Caco-2 (cell line): ENCODE measurements around the gene NECTIN1. TPM values are rescaled to one million over a fixed set of nuclear protein-coding genes. Genes with fewer than 3 reads are reported as not detected.

Experiments
- BruUV-seq: library from RNA; stranded (reverse); fragments of 400-500 nt; replicated peaks from 2 replicates; lab custom pipeline; 2021; lab: Mats Ljungman, UMichigan
- CTCF ChIA-PET: fragments of 300-600 bp; sonication (Branson Sonifier 250); formaldehyde crosslinking; loops from one replicate; lab custom pipeline; 2022; ENCODE audit warnings: antibody characterized with exemption; lab: Charles Lee
- POLR2A ChIA-PET: fragments of 300-600 bp; sonication (Branson Sonifier 250); formaldehyde crosslinking; loops from one replicate; lab custom pipeline; 2022; ENCODE audit warnings: antibody characterized with exemption; lab: Charles Lee
- DNase-seq, 2 experiments: peaks; one replicate each; pipeline versions ENCODE4 v3.0.0 to v3.0.0-alpha.2; 2020 to 2022
- H3K27me3 ChIP-seq: replicated peaks from 2 replicates; pipeline ENCODE4 v1.6.0; 2011; ENCODE audit warnings: low read length; ENCODE audit not compliant: control insufficient read depth, insufficient read depth
- H3K36me3 ChIP-seq: 2 replicates; pipeline ENCODE4 v1.5.1; 2011; ENCODE audit warnings: low read length; ENCODE audit not compliant: control insufficient read depth, insufficient read depth
- H3K4me1 ChIP-seq: fragments of 250-450 bp; sonication (Bioruptor Pico); 2 replicates; pipeline ENCODE4 v1.5.1; 2020; ENCODE audit warnings: mild to moderate bottlenecking
- H3K4me3 ChIP-seq: 2 replicates; pipeline ENCODE4 v1.5.1; 2011; ENCODE audit warnings: low read depth, mild to moderate bottlenecking, control low read depth, low read length
- H3K9me3 ChIP-seq: fragments of 250-450 bp; sonication (Bioruptor Pico); 2 replicates; pipeline ENCODE4 v1.5.1; 2020; ENCODE audit warnings: mild to moderate bottlenecking, moderate library complexity
- H3K27ac Mint-ChIP-seq: one replicate; pipeline ENCODE4 v1.8.0; 2022; ENCODE audit warnings: mixed read lengths; ENCODE audit not compliant: unreplicated experiment
- H3K27me3 Mint-ChIP-seq: one replicate; pipeline ENCODE4 v1.8.0; 2022; ENCODE audit warnings: mixed read lengths; ENCODE audit not compliant: insufficient read depth, unreplicated experiment
- H3K36me3 Mint-ChIP-seq: one replicate; pipeline ENCODE4 v1.8.0; 2022; ENCODE audit warnings: mild to moderate bottlenecking, mixed read lengths; ENCODE audit not compliant: insufficient read depth, unreplicated experiment
- H3K4me1 Mint-ChIP-seq: one replicate; pipeline ENCODE4 v1.8.0; 2022; ENCODE audit warnings: low read depth, mixed read lengths; ENCODE audit not compliant: unreplicated experiment
- H3K4me3 Mint-ChIP-seq: one replicate; pipeline ENCODE4 v1.8.0; 2022; ENCODE audit warnings: mild to moderate bottlenecking, moderate library complexity, mixed read lengths; ENCODE audit not compliant: unreplicated experiment
- H3K9me3 Mint-ChIP-seq: one replicate; pipeline ENCODE4 v1.8.0; 2022; ENCODE audit warnings: mixed read lengths; ENCODE audit not compliant: unreplicated experiment
- CTCF ChIP-seq, 2 experiments: fragments of 200-600 bp in 1 of 2; IDR thresholded peaks; 1 replicate in 1 of 2; 2 replicates in 1 of 2; pipeline versions ENCODE4 v1.5.1 to v1.8.0; 2011 to 2022; ENCODE audit warnings: antibody characterized with exemption in 1 of 2, control low read depth in 1 of 2, inconsistent platforms in 1 of 2, low read depth in 1 of 2, low read length in 1 of 2, mild to moderate bottlenecking in 1 of 2, moderate library complexity in 1 of 2; ENCODE audit not compliant: insufficient read depth in 1 of 2, severe bottlenecking in 1 of 2, unreplicated experiment in 1 of 2
- intact Hi-C: fragments of 100-400 bp; cut with micrococcal nuclease; formaldehyde crosslinking; loops from one replicate; pipeline ENCODE4 v1.10.0; 2022; ENCODE audit not compliant: unreplicated experiment
- total RNA-seq: library from RNA; stranded (reverse); gene quantifications from 2 replicates; pipeline ENCODE4 v1.2.3, GENCODE V29; 2022

NECTIN1 gene
- total RNA-seq, 1 experiment from 2014 or later: 60.1 TPM

- Mint-ChIP-seq H3K4me1 (no peaks in the 10 kb centered on the region), H3K9me3 (no peaks in the 10 kb centered on the region), H3K36me3 (no peaks in the 10 kb centered on the region), H3K27me3 (no peaks in the 10 kb centered on the region), H3K4me3 (no peak overlapping the region), H3K27ac (no peak overlapping the region)
- CTCF ChIA-PET: interaction anchor here (1.0 kb wide), 1 partner anchor 9 kb away, joined by 3 read pairs; no protein-coding TSS in a partner anchor
- DNase-seq: no peak
- intact Hi-C loops: no loop called here
- TF ChIP-seq CTCF (IDR thresholded peaks at IDR 0.05; ENCODE audit: insufficient read depth in 1 of 2, low read depth in 1 of 2, low read length in 1 of 2, severe bottlenecking in 1 of 2, unreplicated experiment in 1 of 2): no peak
- POLR2A ChIA-PET: no interaction called here
- no peak overlapping the region for H3K4me3 ChIP-seq
- H3K4me1 ChIP-seq: no peaks in the 10 kb centered on the region
- H3K27me3 ChIP-seq: no peaks in the 10 kb centered on the region
- H3K36me3 ChIP-seq: no peaks in the 10 kb centered on the region
- H3K9me3 ChIP-seq: no peaks in the 10 kb centered on the region
- no TSS peak for BruUV-seq
Measured at GRCh38 chr11:119640541-119640940, 88.5 kb downstream of the NECTIN1 start.

- no TSS peak for BruUV-seq
- Mint-ChIP-seq H3K9me3 (no peaks in the 10 kb centered on the region), H3K4me1 (no peaks in the 10 kb centered on the region), H3K4me3 (no peak overlapping the region), H3K36me3 (no peaks in the 10 kb centered on the region), H3K27ac (no peak overlapping the region), H3K27me3 (no peaks in the 10 kb centered on the region)
- Histone ChIP-seq H3K4me1 (no peaks in the 10 kb centered on the region), H3K36me3 (no peaks in the 10 kb centered on the region), H3K4me3 (no peak overlapping the region), H3K9me3 (no peaks in the 10 kb centered on the region), H3K27me3 (no peaks in the 10 kb centered on the region)
- POLR2A ChIA-PET: no interaction called here
- intact Hi-C loops: no loop called here
- no peak for DNase-seq
- CTCF ChIA-PET: interaction anchor here (0.6 kb wide), 1 partner anchor 378 kb away, joined by 3 read pairs; no protein-coding TSS in a partner anchor
- no peak for TF ChIP-seq CTCF (IDR thresholded peaks at IDR 0.05; ENCODE audit: insufficient read depth in 1 of 2, low read depth in 1 of 2, low read length in 1 of 2, severe bottlenecking in 1 of 2, unreplicated experiment in 1 of 2)
Measured at GRCh38 chr11:119639642-119640205, 89.3 kb downstream of the NECTIN1 start.

- CTCF ChIA-PET: interaction anchor here (0.6 kb wide), 1 partner anchor 517 kb away, joined by 3 read pairs; the partner anchor contains the start of gene HINFP
- H3K27ac Mint-ChIP-seq: no peak overlapping the region
- H3K9me3 Mint-ChIP-seq: no peaks in the 10 kb centered on the region
- no peaks in the 10 kb centered on the region for H3K4me1 Mint-ChIP-seq
- no peak overlapping the region for H3K4me3 ChIP-seq
- H3K36me3 Mint-ChIP-seq: no peaks in the 10 kb centered on the region
- DNase-seq: no peak
- no peaks in the 10 kb centered on the region for H3K27me3 ChIP-seq
- H3K4me1 ChIP-seq: no peaks in the 10 kb centered on the region
- no peak overlapping the region for H3K4me3 Mint-ChIP-seq
- intact Hi-C loops: no loop called here
- no TSS peak for BruUV-seq
- no peak for TF ChIP-seq CTCF (IDR thresholded peaks at IDR 0.05; ENCODE audit: insufficient read depth in 1 of 2, low read depth in 1 of 2, low read length in 1 of 2, severe bottlenecking in 1 of 2, unreplicated experiment in 1 of 2)
- no peaks in the 10 kb centered on the region for H3K9me3 ChIP-seq
- no peaks in the 10 kb centered on the region for H3K36me3 ChIP-seq
- POLR2A ChIA-PET: no interaction called here
- H3K27me3 Mint-ChIP-seq: no peaks in the 10 kb centered on the region
Measured at GRCh38 chr11:119638851-119639250, 90.1 kb downstream of the NECTIN1 start.
